ENCODE measurements around the gene DENND1A. TPM values are rescaled to one million over a fixed set of nuclear protein-coding genes. Genes with fewer than 3 reads are reported as not detected.

DENND1A gene
- total and polyA plus RNA-seq, 8 donors = 4.4 to 109 (median 21.4) TPM

DNA sequence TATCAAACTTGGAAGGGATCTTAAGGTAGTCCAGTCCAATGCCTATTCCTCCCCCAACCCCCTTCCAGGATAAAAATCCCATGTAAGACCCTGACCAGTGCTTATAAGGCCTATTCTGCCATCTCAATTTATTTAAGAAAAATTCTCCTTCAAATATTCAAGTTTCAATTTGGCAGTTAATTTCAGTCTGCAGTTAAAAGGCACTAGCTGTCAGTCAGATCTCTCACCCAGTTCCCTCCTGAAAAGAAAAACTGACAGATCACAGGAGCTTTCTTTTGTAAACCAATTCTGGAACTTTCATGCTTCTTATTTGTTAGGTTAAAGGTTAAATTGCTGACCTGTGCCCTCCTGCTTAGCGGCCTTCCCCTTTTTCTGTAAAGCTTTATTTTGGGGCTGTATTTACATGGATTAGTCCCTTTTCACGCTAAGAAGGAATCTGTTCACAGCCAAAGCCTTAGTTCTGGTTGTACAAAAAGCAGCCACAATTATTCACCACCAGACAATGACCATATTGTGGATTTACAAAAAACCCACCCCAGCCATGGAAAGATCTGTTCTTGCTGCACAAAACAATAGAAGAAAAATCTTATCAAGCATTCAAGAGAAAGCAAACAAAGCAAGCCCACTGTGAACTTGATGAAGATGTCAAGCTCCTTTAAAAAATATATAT is 68.7 kb downstream of the DENND1A start:
- DNase-seq = no peak
- Histone ChIP-seq H3K27ac (no peak overlapping the region), H3K27me3 (no peaks in the 10 kb centered on the region), H3K36me3 (no peaks in the 10 kb centered on the region), H3K9me3 (no peaks in the 10 kb centered on the region), H3K4me1 (peaks cover 0 to 31% (median 10%) of the 10 kb centered on the region in 4 donors), H3K4me3 (no peak overlapping the region)
- 66 to 85% (median 84%) methylated on average over 2 of the region's 2 CpGs for WGBS, 5 donors
- no peak for TF ChIP-seq EP300 (IDR thresholded peaks at IDR 0.05)
- TF ChIP-seq, protein P1, sequence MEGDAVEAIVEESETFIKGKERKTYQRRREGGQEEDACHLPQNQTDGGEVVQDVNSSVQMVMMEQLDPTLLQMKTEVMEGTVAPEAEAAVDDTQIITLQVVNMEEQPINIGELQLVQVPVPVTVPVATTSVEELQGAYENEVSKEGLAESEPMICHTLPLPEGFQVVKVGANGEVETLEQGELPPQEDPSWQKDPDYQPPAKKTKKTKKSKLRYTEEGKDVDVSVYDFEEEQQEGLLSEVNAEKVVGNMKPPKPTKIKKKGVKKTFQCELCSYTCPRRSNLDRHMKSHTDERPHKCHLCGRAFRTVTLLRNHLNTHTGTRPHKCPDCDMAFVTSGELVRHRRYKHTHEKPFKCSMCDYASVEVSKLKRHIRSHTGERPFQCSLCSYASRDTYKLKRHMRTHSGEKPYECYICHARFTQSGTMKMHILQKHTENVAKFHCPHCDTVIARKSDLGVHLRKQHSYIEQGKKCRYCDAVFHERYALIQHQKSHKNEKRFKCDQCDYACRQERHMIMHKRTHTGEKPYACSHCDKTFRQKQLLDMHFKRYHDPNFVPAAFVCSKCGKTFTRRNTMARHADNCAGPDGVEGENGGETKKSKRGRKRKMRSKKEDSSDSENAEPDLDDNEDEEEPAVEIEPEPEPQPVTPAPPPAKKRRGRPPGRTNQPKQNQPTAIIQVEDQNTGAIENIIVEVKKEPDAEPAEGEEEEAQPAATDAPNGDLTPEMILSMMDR (IDR thresholded peaks at IDR 0.05) = no peak
- no peak for TF ChIP-seq POLR2A (IDR thresholded peaks at IDR 0.05)
- TF ChIP-seq POLR2AphosphoS5 (IDR thresholded peaks at IDR 0.05) = no peak
- intact Hi-C loops (cut with DNase I; ENCODE audit: low total_unique reads) = no loop called here

- H3K4me3 ChIP-seq = no peak overlapping the region
- WGBS, 5 donors = 72 to 98% (median 96%) methylated on average over 4 of the region's 4 CpGs
- intact Hi-C loops (cut with DNase I; ENCODE audit: low total_unique reads) = no loop called here
- H3K36me3 ChIP-seq = no peaks in the 10 kb centered on the region
- H3K4me1 ChIP-seq = peaks cover 0 to 28% (median 10%) of the 10 kb centered on the region in 4 donors
- TF ChIP-seq EP300 (IDR thresholded peaks at IDR 0.05) (no peak), POLR2AphosphoS5 (IDR thresholded peaks at IDR 0.05) (no peak)
- no peak overlapping the region for H3K27ac ChIP-seq
- H3K27me3 ChIP-seq = no peaks in the 10 kb centered on the region
- DNase-seq = no peak
- H3K9me3 ChIP-seq = no peaks in the 10 kb centered on the region
These were observed 69.3 kb downstream of the DENND1A start for GRCh38 chr9:123860603-123861002.

- intact Hi-C loops (cut with DNase I; ENCODE audit: low total_unique reads) = no loop called here
- Histone ChIP-seq H3K27ac (no peak overlapping the region), H3K27me3 (no peaks in the 10 kb centered on the region), H3K36me3 (peaks cover 0 to 5% (median 2%) of the 10 kb centered on the region in 4 donors), H3K4me3 (no peak overlapping the region), H3K4me1 (no peaks in the 10 kb centered on the region), H3K9me3 (peaks cover 0 to 5% (median 4%) of the 10 kb centered on the region in 4 donors)
- WGBS, 5 donors = 91 to 96% (median 94%) methylated on average over 2 of the region's 2 CpGs
- DNase-seq = no peak
- TF ChIP-seq POLR2A (IDR thresholded peaks at IDR 0.05) (no peak), POLR2AphosphoS5 (IDR thresholded peaks at IDR 0.05) (no peak)
These were observed 77.5 kb downstream of the DENND1A start for GRCh38 chr9:123852403-123852802.

DNA sequence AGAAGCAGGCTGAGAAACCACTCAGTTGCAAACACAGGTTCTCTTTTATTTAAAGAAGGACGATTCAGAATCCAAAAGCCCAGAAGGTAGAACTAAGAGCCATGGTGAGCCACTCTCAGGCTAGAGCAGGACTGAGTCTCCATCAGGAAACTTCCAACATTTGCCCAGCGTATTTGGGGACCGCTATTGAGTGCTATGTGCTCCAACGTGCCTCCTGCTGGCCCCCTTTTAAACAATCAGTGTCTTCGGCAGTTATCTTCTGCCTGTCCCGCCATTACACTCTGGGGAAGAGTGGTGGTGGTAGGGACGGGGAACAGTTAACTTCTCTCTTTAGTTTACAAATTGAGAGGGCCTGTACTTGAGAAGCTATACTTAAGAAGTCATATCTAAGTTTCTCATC is 78.1 kb downstream of the DENND1A start:
- Histone ChIP-seq H3K27me3 (no peaks in the 10 kb centered on the region), H3K9me3 (peaks cover 0 to 10% (median 9%) of the 10 kb centered on the region in 4 donors), H3K4me1 (no peaks in the 10 kb centered on the region), H3K4me3 (no peak overlapping the region), H3K27ac (no peak overlapping the region), H3K36me3 (peaks cover 0 to 10% (median 3%) of the 10 kb centered on the region in 4 donors)
- WGBS, 5 donors = 83 to 90% (median 89%) methylated on average over 7 of the region's 7 CpGs
- intact Hi-C loops (cut with DNase I; ENCODE audit: low total_unique reads) = no loop called here
- no peak for TF ChIP-seq POLR2A (IDR thresholded peaks at IDR 0.05)
- no peak for TF ChIP-seq EP300 (IDR thresholded peaks at IDR 0.05)
- TF ChIP-seq, protein P1 (IDR thresholded peaks at IDR 0.05) = no peak
- no peak for TF ChIP-seq POLR2AphosphoS5 (IDR thresholded peaks at IDR 0.05)
- DNase-seq = no peak

DNA sequence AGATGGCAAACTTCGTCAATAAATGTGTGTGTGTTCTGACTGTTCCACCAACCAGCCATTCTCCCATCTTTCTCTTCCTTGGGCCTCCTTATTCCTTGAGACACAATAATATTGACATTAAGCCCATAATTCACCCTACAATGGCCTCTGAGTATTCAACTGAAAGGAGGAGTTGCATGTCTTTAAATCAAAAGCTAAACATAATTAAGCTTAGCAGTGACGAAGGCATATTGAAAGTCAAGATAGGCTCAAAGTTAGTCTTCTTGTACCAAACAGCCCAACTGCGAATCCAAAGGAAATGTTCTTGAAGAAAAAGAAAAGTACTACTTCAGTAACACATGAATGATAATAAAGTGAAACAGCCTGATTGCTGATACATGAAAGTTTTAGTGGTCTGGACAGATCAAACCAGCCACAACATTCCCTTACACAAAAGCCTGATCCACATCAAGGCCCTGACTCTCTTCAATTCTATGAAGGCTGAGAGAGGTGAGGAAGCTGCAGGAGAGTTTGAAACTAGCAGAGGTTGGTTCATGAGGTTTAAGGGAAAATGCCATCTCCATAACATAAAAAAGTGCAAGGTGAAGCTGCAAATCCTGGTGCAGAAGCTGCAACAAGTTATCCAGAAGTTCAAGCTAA is 81.4 kb downstream of the DENND1A start:
- H3K9me3 ChIP-seq = peaks cover 0 to 37% (median 31%) of the 10 kb centered on the region in 4 donors
- 90 to 98% (median 97%) methylated on average over 3 of the region's 3 CpGs for WGBS, 5 donors
- H3K27ac ChIP-seq = no peak overlapping the region
- intact Hi-C loops (cut with DNase I; ENCODE audit: low total_unique reads) = no loop called here
- TF ChIP-seq EP300 (IDR thresholded peaks at IDR 0.05) (no peak), POLR2A (IDR thresholded peaks at IDR 0.05) (no peak), POLR2AphosphoS5 (IDR thresholded peaks at IDR 0.05) (no peak)
- TF ChIP-seq, protein P1 (IDR thresholded peaks at IDR 0.05) = no peak
- no peaks in the 10 kb centered on the region for H3K4me1 ChIP-seq
- peaks cover 0 to 14% (median 6%) of the 10 kb centered on the region in 4 donors for H3K36me3 ChIP-seq
- H3K4me3 ChIP-seq = no peak overlapping the region
- DNase-seq = no peak
- H3K27me3 ChIP-seq = no peaks in the 10 kb centered on the region
